ENCODE data around the gene PRPF39.
A peak's percentile ranks its signal among the peaks of the same experiment; 100 is the strongest.

The PRPF39 gene

GRCh38 chr14:45084946-45085346, 1.0 kb downstream of the PRPF39 start:
- H3K4me1 Mint-ChIP-seq, result peaks cover 41% of the 10 kb centered on the region
- no peak for DNase-seq
- H3K9me3 Mint-ChIP-seq, result peaks cover 1% of the 10 kb centered on the region
- peak overlapping the region; percentile 99 for H3K4me3 Mint-ChIP-seq
- H3K36me3 Mint-ChIP-seq (ENCODE audit: low read depth), result peaks cover 14% of the 10 kb centered on the region
- H3K27me3 Mint-ChIP-seq (ENCODE audit: low read depth, poor library complexity), result peaks cover 4% of the 10 kb centered on the region
- TF ChIP-seq, protein P1, sequence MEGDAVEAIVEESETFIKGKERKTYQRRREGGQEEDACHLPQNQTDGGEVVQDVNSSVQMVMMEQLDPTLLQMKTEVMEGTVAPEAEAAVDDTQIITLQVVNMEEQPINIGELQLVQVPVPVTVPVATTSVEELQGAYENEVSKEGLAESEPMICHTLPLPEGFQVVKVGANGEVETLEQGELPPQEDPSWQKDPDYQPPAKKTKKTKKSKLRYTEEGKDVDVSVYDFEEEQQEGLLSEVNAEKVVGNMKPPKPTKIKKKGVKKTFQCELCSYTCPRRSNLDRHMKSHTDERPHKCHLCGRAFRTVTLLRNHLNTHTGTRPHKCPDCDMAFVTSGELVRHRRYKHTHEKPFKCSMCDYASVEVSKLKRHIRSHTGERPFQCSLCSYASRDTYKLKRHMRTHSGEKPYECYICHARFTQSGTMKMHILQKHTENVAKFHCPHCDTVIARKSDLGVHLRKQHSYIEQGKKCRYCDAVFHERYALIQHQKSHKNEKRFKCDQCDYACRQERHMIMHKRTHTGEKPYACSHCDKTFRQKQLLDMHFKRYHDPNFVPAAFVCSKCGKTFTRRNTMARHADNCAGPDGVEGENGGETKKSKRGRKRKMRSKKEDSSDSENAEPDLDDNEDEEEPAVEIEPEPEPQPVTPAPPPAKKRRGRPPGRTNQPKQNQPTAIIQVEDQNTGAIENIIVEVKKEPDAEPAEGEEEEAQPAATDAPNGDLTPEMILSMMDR (IDR thresholded peaks at IDR 0.05), result no peak
- no peak overlapping the region for H3K27ac Mint-ChIP-seq

DNA sequence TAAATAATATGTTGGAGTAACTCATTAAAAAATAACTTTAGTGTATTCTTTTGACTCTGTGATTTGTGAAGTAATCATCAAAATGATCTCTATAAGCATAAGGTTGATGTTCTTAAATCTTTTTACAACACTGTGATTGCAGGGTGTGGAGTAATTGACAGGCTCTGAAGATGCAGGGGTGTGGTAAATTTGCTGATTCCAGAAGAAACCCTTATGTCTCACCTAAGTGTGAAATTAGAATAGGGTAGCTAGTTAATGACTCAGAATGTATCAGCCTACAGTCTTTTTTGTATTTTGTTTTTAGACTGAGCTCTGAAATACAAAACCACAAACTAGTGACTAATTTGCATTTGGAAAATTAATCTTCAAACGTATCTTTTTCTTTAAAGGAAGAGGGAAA, 5.9 kb downstream of the PRPF39 start:
- Mint-ChIP-seq H3K36me3 (ENCODE audit: low read depth) (peaks cover 45% of the 10 kb centered on the region), H3K27ac (no peak overlapping the region), H3K9me3 (no peaks in the 10 kb centered on the region), H3K27me3 (ENCODE audit: low read depth, poor library complexity) (peaks cover 4% of the 10 kb centered on the region), H3K4me3 (no peak overlapping the region), H3K4me1 (peaks cover 40% of the 10 kb centered on the region)
- no peak for DNase-seq
- TF ChIP-seq, protein P1 (IDR thresholded peaks at IDR 0.05), result no peak

GRCh38 chr14:45091710-45092109, 7.8 kb downstream of the PRPF39 start:
- peaks cover 21% of the 10 kb centered on the region for H3K4me1 Mint-ChIP-seq
- peaks cover 55% of the 10 kb centered on the region for H3K36me3 Mint-ChIP-seq (ENCODE audit: low read depth)
- H3K27ac Mint-ChIP-seq, result no peak overlapping the region
- H3K4me3 Mint-ChIP-seq, result no peak overlapping the region
- no peaks in the 10 kb centered on the region for H3K27me3 Mint-ChIP-seq (ENCODE audit: low read depth, poor library complexity)
- no peaks in the 10 kb centered on the region for H3K9me3 Mint-ChIP-seq
- TF ChIP-seq, protein P1 (IDR thresholded peaks at IDR 0.05), result no peak
- no peak for DNase-seq

- Mint-ChIP-seq H3K27me3 (ENCODE audit: low read depth, poor library complexity) (no peaks in the 10 kb centered on the region), H3K36me3 (ENCODE audit: low read depth) (peaks cover 73% of the 10 kb centered on the region), H3K4me3 (no peak overlapping the region), H3K27ac (no peak overlapping the region), H3K9me3 (no peaks in the 10 kb centered on the region), H3K4me1 (peaks cover 5% of the 10 kb centered on the region)
- TF ChIP-seq, protein P1 (IDR thresholded peaks at IDR 0.05), result no peak
- no peak for DNase-seq
Measured at GRCh38 chr14:45094275-45094674, 10.4 kb downstream of the PRPF39 start.

DNA sequence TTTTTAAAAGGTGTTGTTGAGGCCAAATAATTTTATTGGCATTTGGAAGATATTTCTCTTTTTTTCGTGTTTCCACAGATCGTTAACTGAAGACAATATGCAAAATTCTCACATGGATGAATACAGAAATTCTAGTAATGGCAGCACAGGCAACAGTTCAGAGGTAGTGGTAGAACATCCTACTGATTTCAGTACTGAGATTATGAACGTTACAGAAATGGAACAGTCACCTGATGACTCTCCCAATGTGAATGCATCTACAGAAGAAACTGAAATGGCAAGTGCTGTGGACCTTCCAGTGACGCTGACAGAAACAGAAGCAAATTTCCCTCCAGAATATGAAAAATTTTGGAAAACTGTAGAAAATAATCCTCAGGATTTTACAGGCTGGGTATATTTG, 11.2 kb downstream of the PRPF39 start:
- no peak overlapping the region for H3K27ac Mint-ChIP-seq
- no peak overlapping the region for H3K4me3 Mint-ChIP-seq
- no peaks in the 10 kb centered on the region for H3K9me3 Mint-ChIP-seq
- peaks cover 4% of the 10 kb centered on the region for H3K4me1 Mint-ChIP-seq
- peaks cover 78% of the 10 kb centered on the region for H3K36me3 Mint-ChIP-seq (ENCODE audit: low read depth)
- DNase-seq, result no peak
- H3K27me3 Mint-ChIP-seq (ENCODE audit: low read depth, poor library complexity), result no peaks in the 10 kb centered on the region
- TF ChIP-seq, protein P1 (IDR thresholded peaks at IDR 0.05), result no peak

DNA sequence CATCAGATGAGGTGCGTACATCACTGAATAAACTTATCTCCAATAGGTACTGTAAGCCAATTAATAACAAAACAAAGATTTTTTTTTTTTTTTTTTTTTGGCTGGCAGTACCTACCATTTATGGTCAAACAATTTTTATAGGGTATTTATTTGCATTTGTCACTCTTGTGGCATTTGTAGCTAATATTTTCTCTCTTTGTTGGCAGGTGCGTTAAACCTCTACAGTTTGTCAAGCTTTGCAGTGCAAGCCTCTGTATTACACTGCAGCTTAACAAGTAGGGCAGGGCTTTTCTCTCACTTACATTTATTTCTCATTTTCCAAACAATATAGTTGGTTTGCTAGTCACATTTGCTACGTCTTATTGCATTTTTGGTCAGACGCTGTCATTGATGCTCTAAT, 12.3 kb downstream of the PRPF39 start:
- peaks cover 9% of the 10 kb centered on the region for H3K4me1 Mint-ChIP-seq
- no peak overlapping the region for H3K4me3 Mint-ChIP-seq
- TF ChIP-seq, protein P1 (IDR thresholded peaks at IDR 0.05), result no peak
- H3K27me3 Mint-ChIP-seq (ENCODE audit: low read depth, poor library complexity), result no peaks in the 10 kb centered on the region
- no peak overlapping the region for H3K27ac Mint-ChIP-seq
- H3K9me3 Mint-ChIP-seq, result no peaks in the 10 kb centered on the region
- no peak for DNase-seq
- H3K36me3 Mint-ChIP-seq (ENCODE audit: low read depth), result peaks cover 78% of the 10 kb centered on the region

Data from nephron progenitor cell (in vitro differentiated cells).